Neural progenitor cell (in vitro differentiated cells): Measurements from ENCODE around the gene LIN54. TPM values are rescaled to one million over a fixed set of nuclear protein-coding genes. Genes with fewer than 3 reads are reported as not detected.

Source experiments
- DNase-seq: peaks from one replicate; pipeline ENCODE4 v3.0.0-alpha.2; 2016; ENCODE audit warnings: low spot score
- H2AFZ ChIP-seq: fragments of 200-600 bp; sonication (generic); replicated peaks from 2 replicates; pipeline ENCODE4 v1.6.1; 2016; ENCODE audit warnings: antibody characterized with exemption
- H3F3A ChIP-seq: fragments of 200-600 bp; sonication (generic); 2 replicates; pipeline ENCODE4 v1.6.1; 2016; ENCODE audit warnings: antibody characterized with exemption, low read depth
- H3K27ac ChIP-seq: fragments of 200-600 bp; sonication (generic); 2 replicates; pipeline ENCODE4 v1.5.1; 2016; ENCODE audit warnings: mild to moderate bottlenecking
- H3K27me3 ChIP-seq: fragments of 200-600 bp; sonication (generic); 2 replicates; pipeline ENCODE4 v1.6.1; 2016; ENCODE audit warnings: mild to moderate bottlenecking, moderate library complexity
- H3K36me3 ChIP-seq: fragments of 200-600 bp; sonication (generic); 2 replicates; pipeline ENCODE4 v1.5.1; 2016
- H3K4me1 ChIP-seq: fragments of 200-600 bp; sonication (generic); 2 replicates; pipeline ENCODE4 v1.6.1; 2016; ENCODE audit warnings: mixed run types
- H3K4me2 ChIP-seq: fragments of 200-600 bp; sonication (generic); 2 replicates; pipeline ENCODE4 v1.6.1; 2016
- H3K4me3 ChIP-seq: fragments of 200-600 bp; sonication (generic); 2 replicates; pipeline ENCODE4 v1.5.1; 2016
- H3K79me2 ChIP-seq: fragments of 200-600 bp; sonication (generic); 2 replicates; pipeline ENCODE4 v1.6.1; 2016; ENCODE audit warnings: low read depth
- H3K9ac ChIP-seq: fragments of 200-600 bp; sonication (generic); 2 replicates; pipeline ENCODE4 v1.6.1; 2016
- H3K9me3 ChIP-seq: fragments of 200-600 bp; sonication (generic); 2 replicates; pipeline ENCODE4 v1.5.1; 2016; ENCODE audit warnings: low read depth
- H4K20me1 ChIP-seq: fragments of 200-600 bp; sonication (generic); 2 replicates; pipeline ENCODE4 v1.6.1; 2016; ENCODE audit warnings: low read depth
- H3K27ac Mint-ChIP-seq: 3 replicates; pipeline ENCODE4 v1.8.0; 2021; ENCODE audit warnings: mixed read lengths
- H3K27me3 Mint-ChIP-seq: 2 replicates; pipeline ENCODE4 v1.8.0; 2022; ENCODE audit warnings: low read depth, mild to moderate bottlenecking, inconsistent platforms, moderate library complexity, mixed read lengths; ENCODE audit not compliant: insufficient read depth
- H3K36me3 Mint-ChIP-seq: 3 replicates; pipeline ENCODE4 v1.8.0; 2021; ENCODE audit warnings: mixed read lengths
- H3K4me1 Mint-ChIP-seq: 3 replicates; pipeline ENCODE4 v1.8.0; 2021; ENCODE audit warnings: mixed read lengths
- H3K4me3 Mint-ChIP-seq: 3 replicates; pipeline ENCODE4 v1.8.0; 2021; ENCODE audit warnings: mild to moderate bottlenecking, moderate library complexity, mixed read lengths
- H3K9me3 Mint-ChIP-seq: 3 replicates; pipeline ENCODE4 v1.8.0; 2020; ENCODE audit warnings: mixed read lengths
- CTCF ChIP-seq: fragments of 200-600 bp; sonication (generic); IDR thresholded peaks from 2 replicates; pipeline ENCODE4 v1.5.1; 2017; ENCODE audit warnings: antibody characterized with exemption, mild to moderate bottlenecking
- EZH2 ChIP-seq: fragments of 200-600 bp; sonication (generic); IDR thresholded peaks from 2 replicates; pipeline ENCODE4 v1.6.1; 2017; ENCODE audit warnings: antibody characterized with exemption, mild to moderate bottlenecking, moderate library complexity
- EZH2phosphoT487 ChIP-seq: fragments of 200-600 bp; sonication (generic); IDR thresholded peaks from 2 replicates; pipeline ENCODE4 v1.6.1; 2017; ENCODE audit warnings: antibody characterized with exemption
- total RNA-seq: library from RNA; depleted of rRNA; stranded (reverse); fragments of >200 nt; gene quantifications from 2 replicates; pipeline ENCODE4 v1.2.3, GENCODE V29; 2015; ENCODE audit warnings: low replicate concordance

Gene LIN54
- total RNA-seq, 1 donor from 2014 or later = 27.4 TPM

- Histone ChIP-seq H3K9ac (no peak overlapping the region), H3K79me2 (peaks cover 71% of the 10 kb centered on the region), H2AFZ (no peak overlapping the region), H3K36me3 (no peaks in the 10 kb centered on the region), H3F3A (peaks cover 10% of the 10 kb centered on the region), H3K27ac (no peak overlapping the region), H3K9me3 (no peaks in the 10 kb centered on the region), H4K20me1 (peaks cover 7% of the 10 kb centered on the region), H3K4me2 (no peak overlapping the region), H3K4me3 (no peak overlapping the region), H3K27me3 (no peaks in the 10 kb centered on the region), H3K4me1 (no peaks in the 10 kb centered on the region)
- Mint-ChIP-seq H3K27me3 (peaks cover 2% of the 10 kb centered on the region), H3K9me3 (no peaks in the 10 kb centered on the region), H3K4me3 (peak overlapping the region; percentile 41), H3K36me3 (peaks cover 3% of the 10 kb centered on the region), H3K27ac (no peak overlapping the region), H3K4me1 (peaks cover 16% of the 10 kb centered on the region)
- TF ChIP-seq EZH2phosphoT487 (no peak), EZH2 (no peak), CTCF (no peak)
- DNase-seq = no peak
Measured at GRCh38 chr4:83036991-83037665, 26.5 kb upstream of the LIN54 start.

- Histone ChIP-seq H3K9ac (peak within 1 kb of the TSS; percentile 89), H4K20me1 (peaks cover 7% of the 10 kb centered on the region), H3K79me2 (peaks cover 48% of the 10 kb centered on the region), H3K4me3 (peak within 1 kb of the TSS; percentile 80), H3K27me3 (peaks cover under 1% of the 10 kb centered on the region), H3K4me1 (no peaks in the 10 kb centered on the region), H3K9me3 (no peaks in the 10 kb centered on the region), H3K36me3 (no peaks in the 10 kb centered on the region), H3K27ac (peak within 1 kb of the TSS; percentile 91), H3K4me2 (peak within 1 kb of the TSS; percentile 87), H3F3A (peaks cover 10% of the 10 kb centered on the region), H2AFZ (peak within 1 kb of the TSS; percentile 95)
- Mint-ChIP-seq H3K9me3 (no peaks in the 10 kb centered on the region), H3K36me3 (no peaks in the 10 kb centered on the region), H3K4me3 (peak within 1 kb of the TSS; percentile 100), H3K27me3 (peaks cover 2% of the 10 kb centered on the region), H3K4me1 (peaks cover 16% of the 10 kb centered on the region), H3K27ac (peak within 1 kb of the TSS; percentile 100)
- TF ChIP-seq CTCF (peak; percentile 47), EZH2 (no peak)
- DNase-seq = peak; percentile 100
Measured at GRCh38 chr4:83034630-83035494, 24.2 kb upstream of the LIN54 start, which contains the start of gene COPS4. Gene COPS4 (plus strand): TSS chr4:83035183. CDS start chr4:83035225, 42 bp downstream.

GRCh38 chr4:83029688-83030087, 19.1 kb upstream of the LIN54 start:
- H3K4me3 Mint-ChIP-seq = no peak overlapping the region
- H3K27me3 Mint-ChIP-seq = peaks cover 3% of the 10 kb centered on the region

More at GRCh38 chr4:83029688-83030087, 19.1 kb upstream of the LIN54 start:
- peaks cover 2% of the 10 kb centered on the region for H3K36me3 Mint-ChIP-seq
- H3K9me3 Mint-ChIP-seq = peaks cover 13% of the 10 kb centered on the region
- no peaks in the 10 kb centered on the region for H3K4me1 ChIP-seq
- peaks cover 10% of the 10 kb centered on the region for H3F3A ChIP-seq
- no peaks in the 10 kb centered on the region for H4K20me1 ChIP-seq
- H3K36me3 ChIP-seq = no peaks in the 10 kb centered on the region
- no peaks in the 10 kb centered on the region for H3K9me3 ChIP-seq
- no peak overlapping the region for H3K4me2 ChIP-seq
- H2AFZ ChIP-seq = peak overlapping the region; percentile 37
- no peaks in the 10 kb centered on the region for H3K79me2 ChIP-seq
- H3K27ac Mint-ChIP-seq = no peak overlapping the region
- no peak for TF ChIP-seq CTCF
- TF ChIP-seq EZH2phosphoT487 = no peak
- no peak overlapping the region for H3K9ac ChIP-seq
- no peak overlapping the region for H3K27ac ChIP-seq
- no peak overlapping the region for H3K4me3 ChIP-seq
- H3K4me1 Mint-ChIP-seq = no peaks in the 10 kb centered on the region
- no peak for DNase-seq
- H3K27me3 ChIP-seq = peaks cover 13% of the 10 kb centered on the region
